HG03064 (cell line): ENCODE data around the gene MAB21L4.

Experiments
- ATAC-seq: cut with Tn5 transposase; IDR thresholded peaks from one replicate; pipeline ENCODE4 v1.9.1; 2021; ENCODE audit warnings: low read depth; ENCODE audit not compliant: unreplicated experiment

The MAB21L4 gene

GRCh38 chr2:240913810-240914644 is 18.1 kb upstream of the MAB21L4 start:
- ATAC-seq, result no peak

- no peak for ATAC-seq
These were observed 17.2 kb upstream of the MAB21L4 start for GRCh38 chr2:240912878-240913809.

GRCh38 chr2:240911641-240912265 is 15.8 kb upstream of the MAB21L4 start:
- no peak for ATAC-seq

- no peak for ATAC-seq
These were observed 13.4 kb upstream of the MAB21L4 start for GRCh38 chr2:240909216-240909974.

- ATAC-seq, result no peak
These were observed 11.1 kb upstream of the MAB21L4 start for GRCh38 chr2:240906911-240907590.

- no peak for ATAC-seq
These were observed 10.4 kb upstream of the MAB21L4 start, which contains the start of gene CROCC2 for GRCh38 chr2:240906141-240906910. Gene CROCC2, plus strand, starts transcription at chr2:240906336. Its CDS starts 178 bp downstream, at chr2:240906514.

GRCh38 chr2:240905176-240905781 is 9.3 kb upstream of the MAB21L4 start:
- no peak for ATAC-seq

- ATAC-seq, result no peak
These were observed 8.5 kb upstream of the MAB21L4 start for GRCh38 chr2:240904216-240905175.

GRCh38 chr2:240903191-240904060 is 7.5 kb upstream of the MAB21L4 start:
- ATAC-seq, result no peak

- ATAC-seq, result no peak
These were observed 6.7 kb upstream of the MAB21L4 start for GRCh38 chr2:240902615-240903041.

GRCh38 chr2:240901986-240902614 is 6.1 kb upstream of the MAB21L4 start:
- no peak for ATAC-seq

GRCh38 chr2:240900141-240900860 is 4.3 kb upstream of the MAB21L4 start:
- ATAC-seq, result no peak

- ATAC-seq, result no peak
These were observed 3.5 kb upstream of the MAB21L4 start for GRCh38 chr2:240899468-240899865.

- ATAC-seq, result no peak
These were observed 2.9 kb upstream of the MAB21L4 start for GRCh38 chr2:240898731-240899467.
